ENCODE data around the gene SCGB3A2.

The SCGB3A2 gene, protein sequence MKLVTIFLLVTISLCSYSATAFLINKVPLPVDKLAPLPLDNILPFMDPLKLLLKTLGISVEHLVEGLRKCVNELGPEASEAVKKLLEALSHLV

GRCh38 chr5:147878066-147878759 lies at the start of gene SCGB3A2:
TSS of gene SCGB3A2 (plus strand) at chr5:147878711. CDS start at chr5:147878804, 93 bp downstream.
- DNase-seq = peak in 1 of 3 experiments; percentile 5

DNA sequence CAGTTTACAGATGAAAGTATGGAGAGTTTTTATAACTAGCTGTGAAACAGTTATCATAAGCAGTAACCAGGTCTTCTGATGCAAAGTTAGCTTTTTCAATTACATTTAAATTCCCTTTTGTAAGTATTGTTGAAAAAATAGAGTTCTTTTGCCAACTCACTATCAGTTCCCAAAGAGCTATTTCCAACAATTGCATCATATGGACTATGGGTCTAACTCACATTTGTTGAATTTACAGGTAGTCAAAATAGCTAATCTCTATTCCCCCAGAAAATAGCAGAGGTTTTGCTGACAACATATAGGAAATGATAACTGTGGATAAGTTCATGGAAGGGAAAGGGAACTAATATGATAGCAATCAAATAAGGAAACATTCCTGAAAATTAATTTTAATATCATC lies 48.5 kb upstream of the SCGB3A2 start:
- no peak for DNase-seq

GRCh38 chr5:147831465-147831864 lies 47.0 kb upstream of the SCGB3A2 start, which contains the start of gene SPINK1:
TSS of gene SPINK1 (minus strand) at chr5:147831671. CDS start at chr5:147831577, 94 bp downstream.
- no peak for DNase-seq

DNA sequence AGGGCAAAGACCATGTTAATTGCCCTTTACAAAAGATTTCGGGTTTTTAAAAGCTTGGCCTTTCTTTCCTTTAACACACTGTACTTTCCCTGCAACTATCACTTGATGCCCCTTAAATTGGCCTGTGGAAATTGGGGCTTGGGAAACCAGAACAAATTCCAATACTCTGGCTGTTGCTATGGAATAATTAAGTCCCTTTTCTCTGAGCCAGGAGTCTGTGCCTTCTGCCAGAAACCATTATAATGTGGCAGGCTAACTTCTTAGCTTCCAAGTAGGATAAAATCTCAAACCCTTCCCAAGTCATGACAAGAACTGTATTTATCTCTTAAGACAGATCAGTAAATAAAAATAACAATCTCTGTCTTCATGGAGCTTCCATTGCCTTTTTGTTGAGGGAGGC lies 46.0 kb upstream of the SCGB3A2 start:
- DNase-seq = no peak

DNA sequence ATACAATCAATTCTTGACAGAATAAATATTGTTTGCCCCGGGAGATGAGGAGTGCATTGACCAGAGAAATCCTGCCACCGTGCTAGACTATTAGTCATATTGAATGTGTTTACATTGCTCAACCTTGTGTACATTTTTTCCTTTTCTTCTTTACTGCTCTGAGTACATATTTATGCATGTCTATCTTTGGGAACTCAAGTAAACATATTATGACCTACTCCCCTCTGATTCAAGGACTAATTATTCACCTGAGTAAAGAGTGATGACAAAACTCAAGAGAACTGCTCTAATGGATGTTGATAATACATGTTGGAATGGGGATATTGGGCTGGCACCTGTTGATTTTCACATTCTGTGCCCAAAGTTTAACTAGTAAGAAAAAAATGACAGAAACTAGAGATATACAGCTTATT lies 43.1 kb upstream of the SCGB3A2 start:
- peak in 2 of 3 experiments; percentile 27 to 83 for DNase-seq

GRCh38 chr5:147836439-147836838 lies 42.1 kb upstream of the SCGB3A2 start:
- no peak for DNase-seq

GRCh38 chr5:147842869-147843268 lies 35.6 kb upstream of the SCGB3A2 start:
- DNase-seq = no peak

GRCh38 chr5:147844846-147845245 lies 33.7 kb upstream of the SCGB3A2 start:
- no peak for DNase-seq

GRCh38 chr5:147845618-147846017 lies 32.9 kb upstream of the SCGB3A2 start:
- no peak for DNase-seq

GRCh38 chr5:147849226-147849625 lies 29.3 kb upstream of the SCGB3A2 start:
- DNase-seq = no peak

DNA sequence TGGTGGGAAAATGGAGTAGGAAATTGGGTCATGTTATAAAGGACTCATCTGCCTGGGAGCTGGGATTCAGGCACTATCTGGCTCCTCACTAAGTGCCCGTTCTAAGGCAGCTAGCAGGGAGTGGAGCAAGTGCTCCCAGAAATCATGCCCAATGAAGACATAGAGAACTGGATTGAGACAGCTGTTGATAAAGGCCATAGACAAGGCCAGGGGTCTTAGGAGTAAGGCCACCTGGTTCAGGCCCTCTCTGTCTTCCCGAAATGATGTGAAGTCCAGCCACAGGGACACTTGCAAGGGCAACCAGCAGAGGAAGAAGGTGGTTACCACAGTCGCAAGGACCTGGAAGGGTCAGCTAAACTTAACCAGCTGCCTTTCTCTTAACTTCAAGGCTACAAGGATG lies 26.9 kb upstream of the SCGB3A2 start:
- DNase-seq = no peak

DNA sequence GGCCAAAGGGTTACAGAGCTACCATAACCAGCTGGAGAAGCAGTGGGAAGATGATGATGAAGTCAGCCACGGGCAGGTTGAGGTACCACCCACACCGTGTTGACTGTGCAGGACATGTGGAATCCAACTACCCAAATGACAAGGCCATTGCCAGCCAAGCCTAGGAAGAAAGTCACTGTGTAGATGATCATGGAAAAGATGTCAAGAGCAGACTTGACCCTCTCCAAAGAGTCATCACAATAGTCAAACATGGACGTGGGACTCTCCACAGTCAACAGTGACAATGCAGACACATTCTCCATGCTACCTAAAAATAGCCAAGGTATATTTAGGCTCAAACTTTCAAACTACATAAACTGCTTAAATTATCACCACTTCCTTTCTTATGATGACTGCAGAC lies 26.1 kb upstream of the SCGB3A2 start:
- no peak for DNase-seq

DNA sequence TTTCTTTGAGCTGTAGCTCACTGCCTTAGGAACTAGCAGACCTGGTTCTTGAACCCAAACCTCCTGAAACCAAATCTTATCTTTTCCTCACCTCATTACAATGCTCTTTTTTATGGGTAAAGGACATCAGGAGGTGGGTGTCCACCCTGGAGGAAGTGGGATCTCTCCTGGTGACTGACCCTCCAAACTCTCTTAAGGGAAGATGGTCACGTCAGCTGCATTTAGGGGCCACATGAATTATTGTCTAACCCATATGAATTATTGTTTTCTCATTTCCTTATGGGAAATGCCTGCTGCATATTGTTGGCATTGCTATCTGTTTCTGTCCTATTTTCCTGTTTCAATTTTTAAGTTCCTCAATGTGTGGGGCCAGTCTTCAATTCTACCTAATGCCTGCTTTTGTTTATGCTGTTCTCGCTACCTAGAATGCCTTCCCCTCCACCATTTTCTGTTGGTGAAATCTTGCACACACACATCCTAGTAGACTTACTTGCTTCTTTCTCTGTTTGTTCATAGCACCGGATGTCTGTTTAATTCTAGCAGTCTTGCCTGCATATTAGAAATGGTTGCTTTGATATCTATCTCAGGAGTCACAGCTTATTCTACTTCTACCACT lies 25.0 kb upstream of the SCGB3A2 start:
- DNase-seq = no peak

- no peak for DNase-seq
These were observed 24.2 kb upstream of the SCGB3A2 start for GRCh38 chr5:147854331-147854730.

GRCh38 chr5:147854894-147855773 lies 23.4 kb upstream of the SCGB3A2 start:
- DNase-seq = no peak

DNA sequence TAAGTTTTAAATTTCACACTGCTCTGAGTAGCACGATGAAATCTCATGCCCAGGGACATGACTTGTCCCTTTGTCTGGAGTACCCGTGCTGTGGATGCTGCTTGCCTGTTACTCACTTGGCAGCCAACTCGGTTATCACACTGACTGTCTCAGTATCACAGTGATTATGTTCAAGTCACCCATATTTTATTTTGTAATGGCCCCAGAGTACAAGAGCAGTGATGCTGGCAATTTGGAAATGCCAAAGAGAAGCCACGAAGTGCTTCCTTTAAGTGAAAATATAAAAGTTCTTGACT lies 22.8 kb upstream of the SCGB3A2 start:
- DNase-seq = no peak

DNA sequence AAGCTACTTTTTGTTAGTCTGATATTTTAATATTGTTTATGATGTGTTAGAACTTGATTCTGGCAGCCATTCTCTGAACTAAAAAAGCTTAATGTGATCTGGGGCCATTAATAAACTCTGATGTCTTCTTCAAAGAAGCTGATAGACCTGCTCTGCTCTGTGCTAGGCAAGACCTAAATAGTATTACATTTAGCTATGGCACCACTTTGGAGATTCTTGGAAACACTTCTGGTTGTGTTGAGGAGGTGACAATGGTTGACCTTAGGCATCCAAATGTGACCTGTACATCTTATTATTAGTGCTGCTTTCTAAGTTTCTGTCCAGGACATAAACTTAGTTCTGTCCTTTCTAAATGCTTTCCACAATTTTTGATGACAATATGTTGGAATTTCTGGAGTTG lies 21.7 kb upstream of the SCGB3A2 start:
- no peak for DNase-seq

DNA sequence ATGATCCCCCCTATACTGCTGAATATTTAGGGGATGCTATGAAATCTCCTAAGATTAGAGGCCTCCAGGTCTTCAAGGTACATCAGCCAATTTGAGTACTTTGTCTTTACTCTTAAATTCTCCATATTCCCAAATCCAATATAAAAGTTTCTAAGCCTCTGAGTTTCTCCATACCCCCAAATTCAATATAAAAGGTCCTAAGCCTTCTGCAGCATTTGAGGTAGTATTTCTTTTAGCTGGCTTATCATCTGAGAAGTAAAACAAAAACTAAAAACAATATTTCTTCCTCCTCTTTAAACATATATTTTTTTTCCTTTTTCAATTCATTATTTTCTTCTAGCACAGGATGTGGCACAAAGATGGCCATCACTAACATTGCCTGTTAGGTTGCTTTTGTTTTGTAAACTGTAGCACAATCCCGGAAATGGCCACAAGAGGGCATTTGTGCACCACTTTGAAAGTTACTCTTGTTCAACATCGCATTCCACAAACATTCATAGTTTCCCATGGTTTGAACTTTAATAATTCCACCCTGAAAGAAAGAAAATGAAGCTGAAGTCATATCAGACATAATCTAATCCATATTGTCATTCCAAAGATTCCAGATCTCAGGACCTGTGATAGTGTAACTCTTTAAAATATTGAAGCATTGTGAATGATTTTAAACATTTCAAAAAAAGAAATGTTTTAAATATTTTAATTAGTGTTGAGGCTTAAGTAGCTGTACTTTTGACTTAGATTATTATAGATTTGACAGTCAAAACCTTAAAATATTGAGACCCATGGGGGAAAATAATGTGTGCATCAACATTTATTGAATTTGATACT lies 21.0 kb upstream of the SCGB3A2 start:
- peak; percentile 33 to 68 (median 68) for DNase-seq

GRCh38 chr5:147858565-147858964 lies 19.9 kb upstream of the SCGB3A2 start:
- no peak for DNase-seq

- no peak for DNase-seq
These were observed 18.4 kb upstream of the SCGB3A2 start for GRCh38 chr5:147859962-147860640.

- no peak for DNase-seq
These were observed 17.9 kb upstream of the SCGB3A2 start for GRCh38 chr5:147860641-147861025.

Data from NCI-H1417 (cell line).